Activated naive CD4-positive, alpha-beta T cell treated with anti-CD3 and anti-CD28 coated beads, Interleukin-2, amount 10 ng/mL, durations not matched to agents 5 hours and 36 hours (primary cell): ENCODE results near the gene UBE2D4. TPM values are rescaled to one million over a fixed set of nuclear protein-coding genes. Genes with fewer than 3 reads are reported as not detected.

ENCODE experiments used
- total RNA-seq, 2 experiments: library from RNA; stranded (reverse); gene quantifications; one replicate each; pipeline ENCODE4 v1.2.3, GENCODE V29; 2021

The UBE2D4 gene
- 1 to 10 TPM; 6.7 to 7.0 TPM for total RNA-seq

DNA sequence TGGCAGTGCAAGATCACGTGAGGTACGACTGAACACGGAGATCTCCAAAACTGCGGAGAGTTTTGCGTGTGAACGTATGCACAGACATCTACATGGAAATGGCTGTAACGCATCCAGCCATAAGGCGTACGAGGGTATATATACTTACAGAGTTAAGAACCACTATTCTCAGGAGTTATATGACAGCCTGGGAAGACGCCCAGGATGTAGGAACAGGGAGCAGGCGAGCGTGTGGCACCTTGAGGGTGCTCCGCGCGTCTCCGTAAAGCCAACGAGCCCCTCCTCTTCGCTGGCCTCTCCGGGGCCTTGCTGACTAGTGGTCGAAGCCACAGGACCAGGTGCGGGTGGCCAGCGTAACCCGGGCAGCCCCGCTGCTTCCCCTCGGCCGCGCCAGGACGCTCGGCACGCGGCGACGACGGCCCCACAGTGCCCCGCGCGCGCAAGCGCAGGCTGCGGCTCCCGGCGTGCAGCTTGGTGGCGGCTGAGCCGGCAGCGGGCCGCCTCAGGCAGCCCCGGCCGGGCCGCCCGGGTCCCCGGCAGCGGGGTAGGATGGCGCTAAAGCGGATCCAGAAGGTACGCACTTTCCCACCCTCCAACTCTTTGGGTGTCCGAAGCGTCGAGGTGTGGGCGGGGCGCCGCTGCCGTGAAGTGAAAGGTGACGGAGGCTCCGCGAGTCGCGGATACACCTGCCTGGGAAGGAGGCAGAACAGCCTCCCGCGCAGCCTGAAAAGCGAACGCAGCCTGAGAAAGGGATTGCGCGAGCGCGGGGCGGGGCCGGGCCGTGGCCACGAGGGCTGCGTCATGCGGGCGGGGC lies at the start of gene UBE2D4:
UBE2D4 (plus strand) TSS at position 453 of the 814 bp plus-strand sequence; CDS start at position 550, 97 bp downstream.

DNA sequence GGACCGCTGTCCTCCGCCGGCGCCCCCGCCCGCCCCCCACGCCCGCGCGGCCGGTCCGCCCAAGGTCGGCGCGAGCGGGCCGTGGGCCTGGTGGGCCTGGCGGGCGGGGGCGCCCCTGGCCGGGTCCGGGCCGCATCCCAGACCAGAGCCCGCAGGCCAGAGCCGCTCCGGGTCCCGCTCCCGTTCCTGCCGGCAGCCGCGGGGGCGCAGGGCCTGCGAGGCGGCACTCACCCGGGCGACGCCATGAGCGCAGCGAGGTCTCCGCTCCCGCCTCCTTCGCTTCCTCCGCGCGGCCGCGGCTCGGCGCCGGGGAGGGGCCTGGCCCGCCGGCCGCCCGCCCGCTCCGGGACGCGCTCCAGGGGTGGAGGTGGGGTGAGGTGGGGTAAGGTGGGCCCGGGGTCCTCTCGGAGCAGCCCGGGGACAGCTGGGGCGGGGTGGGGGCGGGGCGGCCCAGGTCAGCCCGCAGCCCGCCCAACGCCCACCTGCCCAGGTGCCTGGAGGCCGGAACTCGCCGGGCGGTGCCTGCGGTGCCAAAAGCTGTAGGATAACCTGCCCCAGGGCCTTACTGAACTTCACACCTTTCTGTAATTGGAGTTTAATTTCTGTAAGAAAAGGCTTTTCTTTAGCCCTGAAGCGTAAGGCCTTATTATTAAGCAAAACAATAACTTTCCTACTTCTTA lies 19.8 kb upstream of the UBE2D4 start, which contains the start of gene URGCP:
URGCP (minus strand) TSS at position 266 of the 680 bp plus-strand sequence; CDS start at position 245, 21 bp downstream.

GRCh38 chr7:43997532-43997931 lies 71.3 kb downstream of the UBE2D4 start, which contains the start of gene SPDYE1:
Gene SPDYE1, plus strand, starts transcription at chr7:43997897. Its CDS starts 2,053 bp downstream, at chr7:43999950.

Other genes with a start within 250 kb of the UBE2D4 start
- gene COA1, start 196.9 kb upstream of the UBE2D4 start, total RNA-seq, result 10 to 100 TPM; 54.3 to 56.6 TPM
- 10 to 100 TPM; 27.3 to 31.3 TPM for gene BLVRA, start 167.8 kb upstream of the UBE2D4 start, total RNA-seq
- 10 to 100 TPM; 75.8 to 78.9 TPM for gene MRPS24, start 56.9 kb upstream of the UBE2D4 start, total RNA-seq
- 10 to 100 TPM; 25.6 to 27.8 TPM for gene URGCP, start 19.8 kb upstream of the UBE2D4 start, total RNA-seq
- under 1 TPM in 1 of 2 experiments, not detected in 1; 0.13 TPM for gene SPDYE1, start 71.5 kb downstream of the UBE2D4 start, total RNA-seq
- gene DBNL, start 118.3 kb downstream of the UBE2D4 start, total RNA-seq, result 100 to 1,000 TPM; 169 to 180 TPM
- gene PGAM2, start 139.1 kb downstream of the UBE2D4 start, total RNA-seq, result under 1 TPM in 1 of 2 experiments, not detected in 1; 0.25 TPM
- gene POLM, start 156.1 kb downstream of the UBE2D4 start, total RNA-seq, result 10 to 100 TPM; 32.5 to 35.1 TPM
- gene AEBP1, start 177.9 kb downstream of the UBE2D4 start, total RNA-seq, result 1 to 10 TPM; 3.6 to 6.0 TPM
- 10 to 100 TPM; 91.0 to 91.1 TPM for gene POLD2, start 197.1 kb downstream of the UBE2D4 start, total RNA-seq
- not detected for gene MYL7, start 214.9 kb downstream of the UBE2D4 start, total RNA-seq